DND-41 (cell line): ENCODE results near the gene RHEBL1.

Experiments
- ATAC-seq: fragments of 200-7000 bp; cut with Tn5 transposase; 3 replicates; pipeline ENCODE4 v1.9.1; 2021; ENCODE audit warnings: low read depth; ENCODE audit not compliant: insufficient read depth
- DNase-seq: peaks from one replicate; pipeline ENCODE4 v3.0.0-alpha.2; 2020
- H2AFZ ChIP-seq: 2 replicates; pipeline ENCODE4 v1.6.0; 2012; ENCODE audit warnings: low read depth, low read length
- H3K27ac ChIP-seq: 2 replicates; pipeline ENCODE4 v1.5.1; 2012; ENCODE audit warnings: low read length, inconsistent platforms
- H3K27me3 ChIP-seq: fragments of 200-600 bp; sonication (generic); 2 replicates; pipeline ENCODE4 v1.6.0; 2012; ENCODE audit warnings: low read length, mild to moderate bottlenecking, inconsistent platforms; ENCODE audit not compliant: insufficient read depth, poor library complexity
- H3K36me3 ChIP-seq: 2 replicates; pipeline ENCODE4 v1.5.1; 2012; ENCODE audit warnings: low read length, inconsistent platforms; ENCODE audit not compliant: insufficient read depth
- H3K4me1 ChIP-seq: 2 replicates; pipeline ENCODE4 v1.5.1; 2012; ENCODE audit warnings: mild to moderate bottlenecking, low read length; ENCODE audit not compliant: insufficient read depth
- H3K4me2 ChIP-seq: 2 replicates; pipeline ENCODE4 v1.6.0; 2012; ENCODE audit warnings: mild to moderate bottlenecking, moderate library complexity, low read length, inconsistent platforms; ENCODE audit not compliant: insufficient read depth
- H3K4me3 ChIP-seq, 2 experiments: fragments of 200-600 bp in 1 of 2; shearing (Covaris generic) in 1 of 2; 2 replicates each; pipeline ENCODE4 v1.5.1; 2012 to 2016; ENCODE audit warnings: inconsistent platforms in 2 of 2, low read length in 2 of 2, mild to moderate bottlenecking in 2 of 2, low read depth in 1 of 2, moderate library complexity in 1 of 2
- H3K79me2 ChIP-seq: 2 replicates; pipeline ENCODE4 v1.6.0; 2012; ENCODE audit warnings: low read length, inconsistent platforms; ENCODE audit not compliant: insufficient read depth
- H3K9ac ChIP-seq: 2 replicates; pipeline ENCODE4 v1.6.0; 2012; ENCODE audit warnings: low read depth, mild to moderate bottlenecking, inconsistent platforms, low read length, moderate library complexity
- H3K9me3 ChIP-seq: 2 replicates; pipeline ENCODE4 v1.5.1; 2012; ENCODE audit warnings: low read length, moderate library complexity, mild to moderate bottlenecking, inconsistent platforms; ENCODE audit not compliant: insufficient read depth, severe bottlenecking
- H4K20me1 ChIP-seq: 2 replicates; pipeline ENCODE4 v1.6.0; 2012; ENCODE audit warnings: low read length; ENCODE audit not compliant: insufficient read depth
- CTCF ChIP-seq: IDR thresholded peaks from 2 replicates; pipeline ENCODE4 v1.5.1; 2012; ENCODE audit warnings: borderline replicate concordance, low read length, moderate library complexity, mild to moderate bottlenecking; ENCODE audit not compliant: poor library complexity, severe bottlenecking; ENCODE audit errors: extremely low read depth
- EZH2 ChIP-seq: IDR thresholded peaks from 3 replicates; pipeline ENCODE4 v1.6.1; 2012; ENCODE audit warnings: borderline replicate concordance, low read depth, mild to moderate bottlenecking, moderate library complexity, low read length, inconsistent platforms; ENCODE audit not compliant: severe bottlenecking

RHEBL1 gene

DNA sequence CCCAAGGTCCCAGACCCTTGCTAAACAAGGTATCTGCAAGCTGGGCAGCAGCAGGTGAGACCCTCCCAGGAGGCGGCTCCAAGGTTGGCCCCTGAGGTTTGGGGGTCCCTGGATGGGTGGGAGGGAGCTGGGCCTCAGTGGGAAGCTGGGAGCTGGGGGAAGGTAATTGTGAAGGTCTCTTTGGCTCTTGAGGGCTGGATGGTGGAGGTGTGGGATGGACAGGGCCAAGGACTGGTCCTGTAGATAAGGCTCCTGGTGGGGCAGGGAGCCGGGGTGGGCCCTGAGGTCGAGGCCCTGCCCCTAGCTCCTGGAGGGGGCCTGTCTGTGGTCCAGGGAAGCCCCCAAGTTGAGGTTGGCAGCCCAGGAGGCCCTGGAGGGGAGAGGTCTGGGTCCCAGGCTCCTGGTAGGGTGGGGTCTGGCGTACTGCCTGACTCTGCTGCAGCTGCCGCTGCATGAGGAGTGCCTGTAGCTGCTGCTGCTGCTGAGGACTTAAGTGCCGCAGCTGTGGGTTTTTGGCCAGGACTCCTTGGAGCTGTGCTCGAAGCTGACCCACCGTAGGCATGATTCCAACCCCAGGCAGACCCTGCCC lies 38.1 kb downstream of the RHEBL1 start:
- peaks cover 53% of the 10 kb centered on the region for H4K20me1 ChIP-seq
- TF ChIP-seq CTCF, result no peak

GRCh38 chr12:49030714-49031572 lies 38.8 kb downstream of the RHEBL1 start:
- H3K4me2 ChIP-seq, result no peak overlapping the region
- no peak overlapping the region for H3K4me3 ChIP-seq
- peaks cover 4% of the 10 kb centered on the region; the same call in 1 of the 2 replicates for H3K79me2 ChIP-seq
- TF ChIP-seq EZH2, result no peak
- TF ChIP-seq CTCF, result no peak
- 0 out of 3 replicates have a peak, but pooled peaks have one; percentile 10 for ATAC-seq
- H4K20me1 ChIP-seq, result peaks cover 59% of the 10 kb centered on the region
- no peak for DNase-seq
- peaks cover 98% of the 10 kb centered on the region for H3K36me3 ChIP-seq
- H2AFZ ChIP-seq, result no peak overlapping the region
- H3K9me3 ChIP-seq, result no peaks in the 10 kb centered on the region
- H3K9ac ChIP-seq, result no peak overlapping the region
- no peaks in the 10 kb centered on the region for H3K4me1 ChIP-seq
- no peak overlapping the region for H3K27ac ChIP-seq
- no peaks in the 10 kb centered on the region for H3K27me3 ChIP-seq

More for the DNA sequence above, 38.1 kb downstream of the RHEBL1 start:
- H3K9me3 ChIP-seq, result no peaks in the 10 kb centered on the region
- H3K27ac ChIP-seq, result no peak overlapping the region
- H3K9ac ChIP-seq, result no peak overlapping the region
- H2AFZ ChIP-seq, result no peak overlapping the region
- DNase-seq, result no peak
- no peaks in the 10 kb centered on the region; the same call in 1 of the 2 replicates for H3K79me2 ChIP-seq
- H3K4me3 ChIP-seq, result no peak overlapping the region
- H3K4me1 ChIP-seq, result no peaks in the 10 kb centered on the region
- no peaks in the 10 kb centered on the region for H3K27me3 ChIP-seq
- peak; percentile 14; the same call in 1 of the 3 replicates for ATAC-seq
- H3K36me3 ChIP-seq, result peaks cover 95% of the 10 kb centered on the region
- H3K4me2 ChIP-seq, result no peak overlapping the region

GRCh38 chr12:49030119-49030518 lies 39.7 kb downstream of the RHEBL1 start:
- H3K9me3 ChIP-seq, result no peaks in the 10 kb centered on the region
- H3K27ac ChIP-seq, result no peak overlapping the region
- H3K27me3 ChIP-seq, result no peaks in the 10 kb centered on the region
- no peaks in the 10 kb centered on the region for H3K4me1 ChIP-seq
- no peak for DNase-seq
- ATAC-seq, result no peak
- H3K79me2 ChIP-seq, result peaks cover 4% of the 10 kb centered on the region; the same call in 1 of the 2 replicates
- H3K36me3 ChIP-seq, result peaks cover 99% of the 10 kb centered on the region
- H3K4me3 ChIP-seq, result no peak overlapping the region
- TF ChIP-seq EZH2 (no peak), CTCF (no peak)
- no peak overlapping the region for H3K4me2 ChIP-seq
- peaks cover 59% of the 10 kb centered on the region for H4K20me1 ChIP-seq
- no peak overlapping the region for H3K9ac ChIP-seq
- no peak overlapping the region for H2AFZ ChIP-seq
